ENCODE data around the gene WDR7.

DNA sequence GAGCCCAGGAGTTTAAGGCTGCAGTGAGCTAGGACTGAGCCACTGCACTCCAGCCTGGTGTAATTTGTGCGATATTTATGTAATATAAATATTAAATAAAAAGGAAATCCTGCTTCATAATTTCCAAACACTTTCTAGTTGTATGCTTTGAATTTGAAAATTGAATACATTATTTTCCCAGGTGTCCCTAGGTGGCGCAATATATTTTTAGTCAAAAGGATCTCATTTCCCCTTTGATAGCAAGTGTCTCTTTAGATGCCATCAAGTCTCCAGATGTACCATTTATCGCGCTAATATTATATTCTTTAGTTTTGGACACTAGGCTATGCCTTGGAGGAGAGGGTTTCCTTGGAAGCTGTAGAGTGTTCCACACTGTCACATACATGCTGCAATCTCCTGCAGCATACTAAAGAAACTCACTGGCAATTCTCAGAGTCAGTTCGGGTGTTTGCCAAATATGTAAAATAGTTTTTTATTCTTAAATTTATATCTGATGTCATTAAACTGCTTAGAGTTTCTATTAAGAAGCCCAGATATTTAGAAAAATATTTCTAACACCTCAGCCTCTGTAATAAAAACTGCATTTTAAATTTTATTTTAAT lies 5.6 kb upstream of the WDR7 start:
- no peak for TF ChIP-seq POLR2A (IDR thresholded peaks at IDR 0.05)
- TF ChIP-seq, protein P1, sequence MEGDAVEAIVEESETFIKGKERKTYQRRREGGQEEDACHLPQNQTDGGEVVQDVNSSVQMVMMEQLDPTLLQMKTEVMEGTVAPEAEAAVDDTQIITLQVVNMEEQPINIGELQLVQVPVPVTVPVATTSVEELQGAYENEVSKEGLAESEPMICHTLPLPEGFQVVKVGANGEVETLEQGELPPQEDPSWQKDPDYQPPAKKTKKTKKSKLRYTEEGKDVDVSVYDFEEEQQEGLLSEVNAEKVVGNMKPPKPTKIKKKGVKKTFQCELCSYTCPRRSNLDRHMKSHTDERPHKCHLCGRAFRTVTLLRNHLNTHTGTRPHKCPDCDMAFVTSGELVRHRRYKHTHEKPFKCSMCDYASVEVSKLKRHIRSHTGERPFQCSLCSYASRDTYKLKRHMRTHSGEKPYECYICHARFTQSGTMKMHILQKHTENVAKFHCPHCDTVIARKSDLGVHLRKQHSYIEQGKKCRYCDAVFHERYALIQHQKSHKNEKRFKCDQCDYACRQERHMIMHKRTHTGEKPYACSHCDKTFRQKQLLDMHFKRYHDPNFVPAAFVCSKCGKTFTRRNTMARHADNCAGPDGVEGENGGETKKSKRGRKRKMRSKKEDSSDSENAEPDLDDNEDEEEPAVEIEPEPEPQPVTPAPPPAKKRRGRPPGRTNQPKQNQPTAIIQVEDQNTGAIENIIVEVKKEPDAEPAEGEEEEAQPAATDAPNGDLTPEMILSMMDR (IDR thresholded peaks at IDR 0.05) = peak in 2 of 6 experiments; percentile 26 to 27
